ENCODE measurements around the gene CIAO2A. TPM values are rescaled to one million over a fixed set of nuclear protein-coding genes. Genes with fewer than 3 reads are reported as not detected.

The CIAO2A gene
- polyA plus RNA-seq, 5 donors, result 49.5 to 84.9 (median 64.0) TPM

GRCh38 chr15:64045774-64046420, 47.7 kb downstream of the CIAO2A start:
- no peak for DNase-seq

GRCh38 chr15:64045101-64045435, 48.6 kb downstream of the CIAO2A start:
- DNase-seq, result no peak

- no peak for DNase-seq
Measured at GRCh38 chr15:64044300-64045100, 49.1 kb downstream of the CIAO2A start.

- no peak for DNase-seq
Measured at GRCh38 chr15:64038878-64039610, 54.6 kb downstream of the CIAO2A start.

- no peak for DNase-seq
Measured at GRCh38 chr15:64037966-64038365, 55.7 kb downstream of the CIAO2A start.

- DNase-seq, result no peak
Measured at GRCh38 chr15:64037116-64037515, 56.5 kb downstream of the CIAO2A start.

- no peak for DNase-seq
Measured at GRCh38 chr15:64035525-64035924, 58.1 kb downstream of the CIAO2A start.

- no peak for DNase-seq
Measured at GRCh38 chr15:64034519-64034918, 59.1 kb downstream of the CIAO2A start.

GRCh38 chr15:64032329-64032728, 61.3 kb downstream of the CIAO2A start:
- no peak for DNase-seq

GRCh38 chr15:64030123-64030522, 63.5 kb downstream of the CIAO2A start:
- no peak for DNase-seq

GRCh38 chr15:64029633-64030032, 64.0 kb downstream of the CIAO2A start:
- DNase-seq, result no peak

- no peak for DNase-seq
Measured at GRCh38 chr15:64029110-64029509, 64.5 kb downstream of the CIAO2A start.

GRCh38 chr15:64026591-64026990, 67.0 kb downstream of the CIAO2A start:
- DNase-seq, result no peak

- no peak for DNase-seq
Measured at GRCh38 chr15:64024172-64025050, 69.2 kb downstream of the CIAO2A start.

- no peak for DNase-seq
Measured at GRCh38 chr15:64023220-64023619, 70.4 kb downstream of the CIAO2A start.

- no peak for DNase-seq
Measured at GRCh38 chr15:64022571-64022970, 71.1 kb downstream of the CIAO2A start.

Other genes with a start within 250 kb of the CIAO2A start
- gene DAPK2, start 47.4 kb downstream of the CIAO2A start, polyA plus RNA-seq (ENCODE audit: insufficient read depth in 1 of 5, insufficient read length in 5 of 5, low replicate concordance in 1 of 5), result 10 to 100 TPM; 19.2 to 27.5 (median 21.7) TPM
- 100 to 1,000 TPM; 103 to 138 (median 127) TPM for gene SNX1, start 2.1 kb upstream of the CIAO2A start, polyA plus RNA-seq (ENCODE audit: insufficient read depth in 1 of 5, insufficient read length in 5 of 5, low replicate concordance in 1 of 5)
- 1 to 10 TPM; 1.9 to 3.1 (median 2.8) TPM for gene SNX22, start 57.9 kb upstream of the CIAO2A start, polyA plus RNA-seq (ENCODE audit: insufficient read depth in 1 of 5, insufficient read length in 5 of 5, low replicate concordance in 1 of 5)
- gene PPIB, start 69.2 kb upstream of the CIAO2A start, polyA plus RNA-seq (ENCODE audit: insufficient read depth in 1 of 5, insufficient read length in 5 of 5, low replicate concordance in 1 of 5), result 100 to 1,000 TPM; 475 to 712 (median 538) TPM

Data from right lung (tissue), 5 donors.